ENCODE data around the gene DRC3. TPM values are rescaled to one million over a fixed set of nuclear protein-coding genes. Genes with fewer than 3 reads are reported as not detected.

Gene DRC3
- total and polyA plus RNA-seq, 2 donors (not counting 3 experiments of a cell fraction or from before 2014, with no cell fraction given) = 1.6 to 2.9 TPM

DNA sequence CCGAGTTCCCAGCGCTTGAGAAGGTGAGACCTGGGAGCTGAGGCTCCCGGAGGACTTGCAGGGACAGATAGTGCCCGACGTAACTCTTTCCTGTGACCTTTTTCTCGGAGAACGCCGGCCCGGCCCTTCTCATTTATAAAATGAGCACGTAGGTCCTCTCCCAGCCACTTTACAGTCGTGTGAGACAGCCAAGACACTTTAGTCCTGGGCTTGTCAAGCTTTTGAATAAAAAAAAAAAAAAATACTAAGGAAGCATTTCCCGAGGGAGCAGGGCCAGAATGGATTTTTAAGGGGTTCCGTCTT lies 241 bp downstream of the DRC3 start:
- Histone ChIP-seq H3K27me3 (ENCODE audit: control insufficient read depth in 2 of 2, insufficient read depth in 2 of 2, low read length in 2 of 2) (no peaks in the 10 kb centered on the region), H4K20me1 (replicated peaks; ENCODE audit: control insufficient read depth, extremely low read depth, insufficient read depth, low read length) (peaks cover 3% of the 10 kb centered on the region), H3K9me3 (replicated peaks; ENCODE audit: control insufficient read depth, insufficient read depth, low read length) (no peaks in the 10 kb centered on the region), H3K79me2 (ENCODE audit: control insufficient read depth, insufficient read depth, low read length) (peaks cover 22% of the 10 kb centered on the region), H3K27ac (ENCODE audit: insufficient read depth, low read depth, low read length) (peak overlapping the region; percentile 67), H3K36me3 (ENCODE audit: control insufficient read depth in 2 of 2, extremely low read depth in 1 of 2, insufficient read depth in 2 of 2, low read length in 2 of 2) (no peaks in the 10 kb centered on the region), H3K4me1 (ENCODE audit: control insufficient read depth, extremely low read depth, insufficient read depth, low read length) (peaks cover 17% of the 10 kb centered on the region), H3K4me2 (ENCODE audit: insufficient read depth, low read length) (peak overlapping the region; percentile 97), H2AFZ (ENCODE audit: low read depth, low read length) (peak overlapping the region; percentile 95), H3K9ac (replicated peaks; ENCODE audit: extremely low read depth, insufficient read depth, low read length) (peak overlapping the region; percentile 68), H3K9me1 (replicated peaks; ENCODE audit: control insufficient read depth, extremely low read depth, insufficient read depth, low read length) (no peaks in the 10 kb centered on the region), H3K4me3 (replicated peaks in 1 of 3; ENCODE audit: insufficient read depth in 1 of 3, low read depth in 1 of 3, low read length in 3 of 3) (peak overlapping the region; percentile 67 to 87 (median 79))
- TSS peak; percentile 54 for BruUV-seq (replicated peaks)
- ChIA-PET POLR2A (interaction anchor here (0.7 to 1.1 kb wide), 5 partner anchors 15 to 476 kb away, joined by 3 to 5 read pairs (median 3); partner anchors contain the start of gene RASD1), CTCF (interaction anchor here (0.8 to 3.0 kb wide), 14 partner anchors 11 to 136 kb away, joined by 3 to 21 read pairs (median 5); partner anchors contain the start of gene SREBF1)
- TF ChIP-seq POLR2AphosphoS5 (IDR thresholded peaks at IDR 0.05; ENCODE audit: insufficient read depth, low read depth, low read length) (no peak), EZH2 (IDR thresholded peaks at IDR 0.05; ENCODE audit: borderline replicate concordance, low read depth, low read length, severe bottlenecking) (no peak), MYC (IDR thresholded peaks at IDR 0.05; ENCODE audit: low read depth, low read length) (no peak), POLR2A (IDR thresholded peaks at IDR 0.05; ENCODE audit: low read depth, low read length) (no peak), GATA2 (IDR thresholded peaks at IDR 0.05; ENCODE audit: insufficient read depth, insufficient read length, low read depth, low read length) (no peak), FOS (IDR thresholded peaks at IDR 0.05; ENCODE audit: borderline replicate concordance, insufficient read depth, low read length) (no peak)
- TF ChIP-seq, protein P1, sequence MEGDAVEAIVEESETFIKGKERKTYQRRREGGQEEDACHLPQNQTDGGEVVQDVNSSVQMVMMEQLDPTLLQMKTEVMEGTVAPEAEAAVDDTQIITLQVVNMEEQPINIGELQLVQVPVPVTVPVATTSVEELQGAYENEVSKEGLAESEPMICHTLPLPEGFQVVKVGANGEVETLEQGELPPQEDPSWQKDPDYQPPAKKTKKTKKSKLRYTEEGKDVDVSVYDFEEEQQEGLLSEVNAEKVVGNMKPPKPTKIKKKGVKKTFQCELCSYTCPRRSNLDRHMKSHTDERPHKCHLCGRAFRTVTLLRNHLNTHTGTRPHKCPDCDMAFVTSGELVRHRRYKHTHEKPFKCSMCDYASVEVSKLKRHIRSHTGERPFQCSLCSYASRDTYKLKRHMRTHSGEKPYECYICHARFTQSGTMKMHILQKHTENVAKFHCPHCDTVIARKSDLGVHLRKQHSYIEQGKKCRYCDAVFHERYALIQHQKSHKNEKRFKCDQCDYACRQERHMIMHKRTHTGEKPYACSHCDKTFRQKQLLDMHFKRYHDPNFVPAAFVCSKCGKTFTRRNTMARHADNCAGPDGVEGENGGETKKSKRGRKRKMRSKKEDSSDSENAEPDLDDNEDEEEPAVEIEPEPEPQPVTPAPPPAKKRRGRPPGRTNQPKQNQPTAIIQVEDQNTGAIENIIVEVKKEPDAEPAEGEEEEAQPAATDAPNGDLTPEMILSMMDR (IDR thresholded peaks at IDR 0.05; ENCODE audit: extremely low read depth in 1 of 2, insufficient read depth in 1 of 2, low read depth in 1 of 2, low read length in 2 of 2) = no peak
- TF ChIP-seq, protein P2, sequence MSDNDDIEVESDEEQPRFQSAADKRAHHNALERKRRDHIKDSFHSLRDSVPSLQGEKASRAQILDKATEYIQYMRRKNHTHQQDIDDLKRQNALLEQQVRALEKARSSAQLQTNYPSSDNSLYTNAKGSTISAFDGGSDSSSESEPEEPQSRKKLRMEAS (IDR thresholded peaks at IDR 0.05; ENCODE audit: insufficient read depth, insufficient read length) = no peak
- dilution Hi-C loops (cut with MboI; ENCODE audit: extremely low pct_ligation_motif_present, low sequenced_read_pairs) (no loop called here), intact Hi-C loops (cut with micrococcal nuclease) (loop anchor here (1.0 to 2.0 kb wide), 5 partner anchors 15 to 82 kb away; partner anchors contain the start of genes ATPAF2 and GID4)
- no peak for DNase-seq (ENCODE audit: low read depth, low spot score)
- FAIRE-seq = no peak
